Erythroblast (primary cell): ENCODE results near the gene NCAM2.

ENCODE experiments used
- GATA1 ChIP-seq: IDR thresholded peaks from 2 replicates; pipeline ENCODE4 v1.6.1; 2011; ENCODE audit warnings: low read depth, mild to moderate bottlenecking, control low read depth, low read length, moderate library complexity
- POLR2A ChIP-seq: IDR thresholded peaks from 2 replicates; pipeline ENCODE4 v1.6.1; 2011; ENCODE audit warnings: mild to moderate bottlenecking, low read length

DNA sequence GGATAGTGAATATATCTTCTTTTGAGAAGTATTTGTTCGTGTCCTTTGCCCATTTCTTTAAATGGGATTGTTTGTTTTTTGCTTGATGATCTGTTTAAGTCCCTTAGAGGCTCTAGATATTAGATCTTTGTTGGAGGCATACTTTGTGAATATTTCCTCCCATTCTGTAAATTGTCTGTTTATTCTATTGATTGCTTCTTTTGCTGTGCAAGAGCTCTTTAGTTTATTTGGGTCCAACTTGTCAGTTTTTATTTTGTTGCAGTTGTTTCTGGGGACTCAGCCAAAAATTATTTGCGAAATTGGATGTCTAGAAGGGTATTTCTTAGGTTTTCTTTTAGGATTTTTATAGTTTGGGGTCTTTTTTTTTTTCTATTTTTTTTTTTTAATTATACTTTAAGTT lies 302.8 kb downstream of the NCAM2 start:
- no peak for TF ChIP-seq POLR2A
- no peak for TF ChIP-seq GATA1
